GM19099 (cell line): Measurements from ENCODE around the gene RANBP9.

Source experiments
- POLR2A ChIP-seq: IDR thresholded peaks from 3 replicates; pipeline ENCODE4 v1.6.1; 2011; ENCODE audit warnings: low read depth; ENCODE audit not compliant: insufficient read length; ENCODE audit errors: extremely low read depth

The RANBP9 gene

DNA sequence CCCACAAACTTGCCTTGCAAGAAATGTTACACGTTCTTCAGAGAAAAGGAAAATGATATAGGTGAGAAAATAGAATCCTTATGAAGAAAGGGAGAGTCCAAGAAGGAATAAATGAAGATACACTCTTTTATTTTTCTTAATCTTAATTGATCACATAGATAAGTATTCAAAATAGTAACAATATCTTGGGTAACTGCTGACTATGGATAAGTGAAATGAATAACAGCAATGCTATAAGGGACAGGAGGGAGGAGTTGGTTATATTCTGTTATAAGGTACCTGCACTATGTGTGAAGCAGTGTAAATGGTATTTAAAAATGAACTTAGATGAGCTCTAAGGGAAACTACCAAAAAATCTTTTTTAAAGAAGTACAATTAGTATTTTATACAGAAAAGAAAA lies 38.3 kb downstream of the RANBP9 start:
- no peak for TF ChIP-seq POLR2A

DNA sequence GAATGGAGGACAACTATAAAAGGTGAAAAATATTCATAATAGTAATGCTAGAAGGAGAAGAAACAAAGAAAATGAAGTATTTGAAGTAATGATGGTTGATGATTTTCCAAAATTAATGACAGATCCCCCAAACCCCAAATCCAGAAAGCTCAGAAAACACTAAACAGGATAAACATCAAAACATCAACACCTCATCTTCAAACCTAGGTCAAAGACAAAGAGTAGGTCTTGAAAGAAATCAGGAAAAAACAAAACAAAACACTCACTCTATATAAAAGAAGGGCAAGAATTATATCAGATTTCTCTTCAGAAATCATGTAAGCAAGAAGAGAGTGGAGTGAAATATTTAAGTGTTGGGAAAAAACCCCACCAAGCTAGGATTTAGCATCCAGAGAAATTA lies 38.7 kb downstream of the RANBP9 start:
- no peak for TF ChIP-seq POLR2A

- TF ChIP-seq POLR2A: no peak
These were observed 40.0 kb downstream of the RANBP9 start for GRCh38 chr6:13671548-13672127.

DNA sequence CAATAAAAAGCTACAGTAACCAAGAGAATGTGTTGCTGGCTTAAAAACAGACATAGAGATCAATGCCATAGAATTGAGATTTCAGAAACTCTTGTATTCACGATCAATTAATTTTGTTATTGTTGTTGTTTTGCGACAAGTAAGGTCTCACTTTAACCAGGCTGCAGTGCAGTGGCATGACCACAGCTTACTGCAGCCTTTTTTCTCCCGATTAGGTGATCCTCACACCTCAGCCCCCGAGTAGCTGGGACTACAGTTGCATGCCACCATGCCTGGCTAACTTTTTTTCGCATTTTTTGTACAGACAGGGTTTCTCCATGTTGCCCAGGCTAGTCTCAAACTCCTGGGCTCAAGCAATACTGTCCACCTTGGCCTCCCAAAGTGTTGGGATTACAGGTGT lies 42.2 kb downstream of the RANBP9 start:
- TF ChIP-seq POLR2A: no peak

DNA sequence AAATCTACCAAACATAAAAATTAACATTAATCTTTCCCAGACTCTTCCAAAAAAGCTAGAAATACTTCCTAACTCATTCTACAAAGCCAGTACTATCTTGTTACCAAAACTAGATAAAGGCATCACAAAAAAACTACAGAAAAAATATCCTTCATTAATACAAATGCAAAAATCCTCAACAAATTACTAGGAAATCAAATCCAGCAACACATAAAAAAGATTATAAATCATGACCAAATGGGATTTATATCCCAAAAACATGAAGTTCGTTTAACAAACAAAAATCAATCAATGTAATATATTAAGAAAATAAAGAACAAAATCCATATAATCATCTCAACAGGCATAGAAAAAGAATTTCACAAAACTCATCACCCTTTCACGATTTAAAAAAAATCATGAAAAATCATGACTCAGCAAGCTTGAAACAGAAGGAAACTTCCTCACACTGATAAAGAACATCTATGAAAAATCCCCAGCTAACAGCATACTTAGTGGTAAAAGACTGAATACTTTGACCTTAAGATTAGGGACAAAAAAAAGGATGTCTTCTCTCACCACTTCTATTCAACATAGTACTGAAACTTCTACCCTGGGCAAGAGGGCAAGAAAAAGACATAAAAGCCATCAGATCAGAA lies 43.2 kb downstream of the RANBP9 start:
- no peak for TF ChIP-seq POLR2A

DNA sequence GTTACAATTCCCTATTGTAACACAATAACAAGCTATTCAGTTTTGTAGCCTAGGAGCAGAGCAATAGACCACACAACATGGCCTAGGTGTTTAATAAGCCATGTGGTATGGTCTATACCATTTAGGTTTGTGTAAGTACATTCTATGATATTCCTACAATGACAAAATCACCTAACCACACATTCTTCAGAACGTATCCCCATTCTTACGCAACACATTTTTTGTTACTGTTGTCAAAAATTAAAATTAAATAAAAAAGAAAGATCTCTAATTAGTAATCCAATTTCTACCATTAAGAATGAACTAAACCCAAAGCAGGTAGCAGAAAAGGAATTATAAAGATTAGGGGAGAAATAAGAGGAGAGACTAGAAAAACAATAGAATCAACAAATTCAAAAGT lies 44.0 kb downstream of the RANBP9 start:
- no peak for TF ChIP-seq POLR2A

GRCh38 chr6:13666194-13667105 lies 45.2 kb downstream of the RANBP9 start:
- TF ChIP-seq POLR2A: no peak

DNA sequence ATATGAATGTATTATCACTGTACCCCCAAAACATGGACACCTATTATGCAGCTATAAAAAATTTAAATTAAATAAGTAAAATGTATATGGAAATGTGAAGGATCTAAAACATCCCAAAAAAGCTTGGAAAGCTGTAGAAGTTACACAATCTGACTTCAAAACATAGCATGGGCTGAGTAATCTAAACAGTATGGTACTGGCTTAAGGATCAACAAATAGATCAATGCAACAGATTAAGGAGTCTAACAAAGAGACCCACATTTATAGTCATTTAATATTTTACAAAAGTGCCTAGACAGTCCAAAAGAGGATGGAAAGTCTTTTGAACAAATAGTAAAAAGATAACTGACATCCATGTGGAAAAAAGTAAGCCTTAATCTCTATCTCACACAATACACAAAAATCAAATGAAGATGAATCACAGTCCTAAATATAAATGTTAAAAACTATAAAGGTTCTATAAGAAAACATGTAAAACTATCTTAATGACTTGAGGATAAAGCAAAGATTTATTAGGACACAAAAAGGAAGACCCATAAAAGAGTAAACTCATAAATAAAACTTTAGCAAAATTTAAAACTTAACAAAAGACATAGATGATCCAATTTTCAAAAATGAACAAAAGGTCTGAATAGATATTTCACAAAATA lies 46.8 kb downstream of the RANBP9 start:
- TF ChIP-seq POLR2A: no peak

DNA sequence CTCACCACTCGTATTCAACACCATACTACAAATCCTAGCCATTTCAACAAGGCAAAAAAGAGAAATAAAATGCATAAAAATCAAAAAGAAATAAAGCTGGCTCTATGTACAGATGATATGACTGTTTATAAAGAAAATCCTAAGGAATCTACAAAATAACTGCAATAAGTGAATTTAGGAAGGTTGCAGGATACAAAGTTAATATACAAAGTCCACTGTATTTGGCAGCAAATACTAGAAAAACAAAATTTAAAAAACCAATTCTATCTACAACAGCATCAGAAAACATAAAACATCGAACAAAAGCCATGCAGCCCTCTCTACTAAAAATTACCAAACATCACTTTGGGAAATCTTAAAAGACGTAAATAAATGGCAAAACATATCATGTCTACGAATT lies 47.6 kb downstream of the RANBP9 start:
- TF ChIP-seq POLR2A: no peak

DNA sequence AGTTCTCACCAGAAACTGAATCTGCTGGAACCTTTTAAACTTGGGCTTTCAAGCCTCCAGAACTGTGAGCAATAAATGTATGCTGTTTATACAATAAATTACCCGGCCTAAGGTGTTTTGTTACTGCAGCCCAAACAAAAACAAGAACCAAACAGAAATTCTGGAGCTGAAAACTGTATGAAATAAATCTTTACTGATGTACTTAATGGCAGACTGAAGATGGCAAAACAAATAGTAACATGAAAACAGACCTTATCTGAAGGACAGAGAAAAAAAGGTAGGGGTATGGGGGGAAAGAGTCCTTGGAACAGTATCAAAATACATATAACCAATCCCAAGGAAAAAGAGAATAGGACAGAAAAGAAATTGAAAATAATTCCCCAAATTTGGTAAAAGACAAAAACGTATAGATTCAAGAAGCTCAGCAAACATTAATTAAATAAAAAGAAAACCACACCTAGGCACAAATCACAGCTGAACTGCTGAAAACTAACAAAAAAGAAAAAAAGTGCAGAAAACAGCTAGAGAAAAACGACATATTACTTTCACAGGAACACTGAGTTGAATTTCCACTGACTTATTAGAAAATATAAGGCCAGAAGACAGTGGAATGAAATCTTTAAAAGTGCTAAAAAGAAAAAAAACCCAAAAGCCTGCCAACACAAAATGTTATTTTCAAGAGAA lies 48.8 kb downstream of the RANBP9 start:
- no peak for TF ChIP-seq POLR2A

DNA sequence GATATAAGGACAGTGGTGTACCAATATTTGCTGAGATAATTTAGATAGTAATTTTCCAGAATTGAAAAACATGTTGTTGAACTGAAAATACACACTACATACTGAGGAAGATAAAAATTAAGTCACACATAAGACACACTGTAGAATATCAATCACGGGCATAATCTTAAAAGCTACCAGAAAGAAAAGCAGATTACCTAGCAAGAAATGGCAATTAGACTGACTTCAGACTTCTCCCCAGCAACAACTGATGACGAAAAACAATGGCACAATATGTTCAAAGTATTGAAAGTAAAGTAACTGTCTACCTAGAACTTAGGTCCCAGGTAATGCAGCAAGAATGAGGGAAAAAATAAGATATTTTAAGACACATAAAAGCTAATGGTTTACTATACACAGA lies 50.0 kb downstream of the RANBP9 start:
- TF ChIP-seq POLR2A: no peak

GRCh38 chr6:13660893-13661292 lies 50.7 kb downstream of the RANBP9 start:
- no peak for TF ChIP-seq POLR2A

DNA sequence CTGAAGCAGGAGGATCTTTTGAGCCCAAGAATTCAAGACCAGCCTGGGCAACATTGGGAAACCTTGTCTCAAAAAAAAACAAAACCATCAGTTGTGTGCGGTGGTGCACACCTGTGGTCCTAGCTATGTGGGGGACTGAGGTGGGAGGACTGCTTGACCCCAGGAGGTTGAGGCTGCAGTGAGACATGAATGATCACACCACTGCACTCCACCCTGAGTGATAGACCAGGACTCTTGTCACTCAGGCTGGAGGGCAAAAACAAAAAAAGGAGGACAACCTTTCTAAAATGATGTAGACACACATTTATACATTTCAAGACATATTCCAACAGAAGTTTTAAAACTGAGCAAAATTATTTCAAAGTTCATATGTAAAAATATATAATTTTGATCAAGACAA lies 51.4 kb downstream of the RANBP9 start:
- no peak for TF ChIP-seq POLR2A

DNA sequence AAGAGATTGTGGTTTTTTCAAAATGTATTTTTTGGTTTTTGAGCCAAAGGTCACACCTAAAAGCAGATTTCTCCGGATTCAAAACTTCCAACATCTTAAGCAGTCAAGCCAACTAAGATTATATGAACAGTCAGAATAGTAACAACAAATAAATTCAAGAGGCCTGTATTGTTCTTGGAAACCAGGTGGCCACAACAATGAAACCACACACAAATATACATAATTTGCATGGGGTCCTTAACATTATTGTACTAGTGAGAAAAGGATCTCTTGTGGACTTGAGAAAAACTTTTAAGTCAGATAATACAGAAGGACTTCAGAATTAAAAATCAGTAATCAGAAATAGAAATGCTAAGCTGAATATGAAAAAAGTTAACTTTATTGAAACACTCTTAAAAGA lies 55.9 kb downstream of the RANBP9 start:
- no peak for TF ChIP-seq POLR2A

- TF ChIP-seq POLR2A: no peak
These were observed 57.1 kb downstream of the RANBP9 start for GRCh38 chr6:13654496-13654895.

DNA sequence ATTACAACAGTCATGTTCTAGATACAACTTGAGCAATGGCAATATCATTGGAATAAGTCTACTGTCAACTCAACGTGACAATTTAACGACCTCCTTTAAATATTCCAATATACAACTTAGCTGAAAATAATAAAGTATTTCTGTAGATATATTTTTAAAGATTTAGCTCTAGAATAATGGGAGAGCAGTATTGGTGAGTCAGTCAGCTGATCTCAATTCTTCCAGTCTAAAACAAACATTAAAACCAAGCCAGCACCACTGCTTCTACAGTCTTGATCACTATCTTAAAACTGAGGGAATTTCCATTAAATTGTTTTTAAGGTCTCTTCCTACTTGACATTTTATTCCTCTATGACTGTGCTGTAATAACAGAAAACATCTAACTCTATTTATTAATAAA lies 58.3 kb downstream of the RANBP9 start:
- TF ChIP-seq POLR2A: no peak

DNA sequence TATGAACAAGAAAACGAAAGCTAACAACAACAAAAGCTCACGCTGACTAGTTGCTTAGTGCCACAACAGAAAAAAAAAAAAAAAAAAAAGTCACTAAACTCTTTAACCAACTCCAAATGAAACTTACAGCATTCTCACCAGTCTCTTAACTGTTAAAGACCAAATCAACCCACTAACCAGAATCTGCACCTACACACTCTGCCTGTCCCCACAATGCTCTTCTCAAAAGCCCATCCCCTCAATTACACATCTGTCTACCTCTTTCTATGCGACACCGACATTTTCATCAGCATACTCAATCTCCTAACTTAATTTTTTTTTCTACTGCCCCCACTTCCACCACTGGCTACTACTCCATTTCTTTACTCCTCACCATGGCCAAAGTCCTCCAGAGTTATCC lies 62.2 kb downstream of the RANBP9 start:
- TF ChIP-seq POLR2A: no peak
